Keratinocyte (primary cell): ENCODE measurements around the gene PTDSS2. TPM values are rescaled to one million over a fixed set of nuclear protein-coding genes. Genes with fewer than 3 reads are reported as not detected.
A peak's percentile ranks its signal among the peaks of the same experiment; 100 is the strongest.

Experiments
- DNase-seq: peaks from one replicate; pipeline ENCODE4 v3.0.0-alpha.2; 2011; ENCODE audit warnings: low read depth, missing footprints, low spot score
- FAIRE-seq: peaks from 2 replicates; lab custom pipeline; 2011; peaks lifted over from hg19 to GRCh38; lab: Jason Lieb, UNC
- H2AFZ ChIP-seq: 2 replicates; pipeline ENCODE4 v1.6.0; 2012; ENCODE audit warnings: low read length, control low read depth, inconsistent platforms; ENCODE audit not compliant: control insufficient read depth
- H3K27ac ChIP-seq: 2 replicates; pipeline ENCODE4 v1.5.1; 2011; ENCODE audit warnings: low read length; ENCODE audit not compliant: control insufficient read depth, insufficient read depth
- H3K27me3 ChIP-seq: 3 replicates; pipeline ENCODE4 v1.6.0; 2011; ENCODE audit warnings: low read length; ENCODE audit not compliant: control insufficient read depth, insufficient read depth; ENCODE audit errors: extremely low read depth
- H3K36me3 ChIP-seq, 2 experiments: 2 replicates in 1 of 2; 3 replicates in 1 of 2; pipeline ENCODE4 v1.5.1; 2011; ENCODE audit warnings: low read length in 2 of 2, mild to moderate bottlenecking in 1 of 2; ENCODE audit not compliant: control insufficient read depth in 2 of 2, insufficient read depth in 2 of 2; ENCODE audit errors: extremely low read depth in 1 of 2
- H3K4me1 ChIP-seq: 3 replicates; pipeline ENCODE4 v1.5.1; 2011; ENCODE audit warnings: low read length; ENCODE audit not compliant: control insufficient read depth, insufficient read depth; ENCODE audit errors: extremely low read depth
- H3K4me2 ChIP-seq: 3 replicates; pipeline ENCODE4 v1.6.0; 2011; ENCODE audit warnings: low read depth, low read length; ENCODE audit not compliant: control insufficient read depth, insufficient read depth; ENCODE audit errors: extremely low read depth
- H3K4me3 ChIP-seq, 3 experiments: fragments of 200-600 bp in 1 of 3; sonication (generic) in 1 of 3; 2 replicates in 2 of 3; 3 replicates in 1 of 3; pipeline ENCODE4 v1.5.1; 2011 to 2016; ENCODE audit warnings: low read length in 3 of 3, mild to moderate bottlenecking in 3 of 3, control low read depth in 2 of 3, inconsistent platforms in 1 of 3, low read depth in 1 of 3, mixed read lengths in 1 of 3, mixed run types in 1 of 3, moderate library complexity in 1 of 3; ENCODE audit not compliant: control insufficient read depth in 2 of 3, insufficient read depth in 2 of 3; ENCODE audit errors: extremely low read depth in 1 of 3
- H3K79me2 ChIP-seq: 2 replicates; pipeline ENCODE4 v1.6.0; 2012; ENCODE audit warnings: low read length; ENCODE audit not compliant: control insufficient read depth, insufficient read depth
- H3K9ac ChIP-seq: 3 replicates; pipeline ENCODE4 v1.6.0; 2011; ENCODE audit warnings: low read length; ENCODE audit not compliant: control insufficient read depth, insufficient read depth; ENCODE audit errors: extremely low read depth
- H3K9me1 ChIP-seq: 3 replicates; pipeline ENCODE4 v1.6.0; 2011; ENCODE audit warnings: low read length; ENCODE audit not compliant: control insufficient read depth, insufficient read depth; ENCODE audit errors: extremely low read depth
- H3K9me3 ChIP-seq: 2 replicates; pipeline ENCODE4 v1.5.1; 2012; ENCODE audit warnings: low read depth, low read length; ENCODE audit not compliant: control insufficient read depth
- H4K20me1 ChIP-seq: 3 replicates; pipeline ENCODE4 v1.6.0; 2011; ENCODE audit warnings: low read length; ENCODE audit not compliant: control insufficient read depth, insufficient read depth; ENCODE audit errors: extremely low read depth
- EZH2 ChIP-seq: IDR thresholded peaks from one replicate; pipeline ENCODE4 v1.6.1; 2012; ENCODE audit warnings: inconsistent platforms, mild to moderate bottlenecking, low read length, moderate library complexity
- dilution Hi-C: fragments of 300-500 bp; cut with MboI; formaldehyde crosslinking; loops from one replicate; pipeline ENCODE4 v1.7.0; 2020; ENCODE audit warnings: low sequenced_read_pairs; ENCODE audit not compliant: extremely low pct_ligation_motif_present
- polyA plus RNA-seq, 5 experiments: library from polyadenylated mRNA; depleted of rRNA in 3 of 5; stranded (reverse) in 3 of 5; stranded (forward) in 1 of 5; unstranded in 1 of 5; fragments of >200 nt; gene quantifications; 1 replicate in 1 of 5; 2 replicates in 3 of 5; 3 replicates in 1 of 5; pipeline versions ENCODE4 v1.2.1 to v1.2.3, GENCODE V29; 2011 to 2012; ENCODE audit warnings: missing spikeins in 2 of 5, low read depth in 1 of 5, low replicate concordance in 1 of 5
- TF ChIP-seq, protein P1 (sequence below), 3 experiments: IDR thresholded peaks in 1 of 3; conservative IDR thresholded peaks in 1 of 3; optimal IDR thresholded peaks in 1 of 3; 2 replicates in 2 of 3; 3 replicates in 1 of 3; pipeline versions ENCODE3 to v1.5.1; 2011; ENCODE audit warnings: low read length in 3 of 3, mild to moderate bottlenecking in 3 of 3, moderate library complexity in 2 of 3, control low read depth in 1 of 3, inconsistent platforms in 1 of 3; ENCODE audit not compliant: insufficient read depth in 2 of 3; ENCODE audit errors: extremely low read depth in 1 of 3

PTDSS2 gene
- polyA plus RNA-seq, 1 donor (not counting 4 experiments of a cell fraction or from before 2014, with no cell fraction given) = 21.6 TPM

DNA sequence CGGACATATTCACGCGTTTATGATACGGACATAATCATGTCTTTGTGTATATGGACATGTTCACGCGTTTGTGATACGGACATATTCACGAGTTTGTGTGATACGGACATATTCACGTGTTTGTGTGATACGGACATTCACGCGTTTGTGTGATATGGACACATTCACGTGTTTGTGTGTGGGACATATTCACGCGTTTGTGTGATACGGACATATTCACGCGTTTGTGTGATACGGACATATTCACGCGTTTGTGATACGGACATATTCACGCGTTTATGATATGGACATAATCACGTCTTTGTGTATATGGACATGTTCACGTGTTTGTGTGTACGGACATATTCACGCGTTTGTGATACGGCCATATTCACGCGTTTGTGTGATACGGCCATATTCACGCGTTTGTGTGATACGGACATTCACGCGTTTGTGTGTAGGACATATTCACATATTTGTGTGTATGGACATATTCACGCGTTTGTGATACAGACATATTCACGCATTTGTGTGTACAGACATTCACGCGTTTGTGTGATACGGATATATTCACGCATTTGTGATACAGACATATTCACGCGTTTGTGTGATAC lies 24.9 kb downstream of the PTDSS2 start:
- Histone ChIP-seq H3K4me1 (no peaks in the 10 kb centered on the region), H4K20me1 (no peaks in the 10 kb centered on the region), H3K36me3 (peaks cover 2 to 14% of the 10 kb centered on the region in 2 experiments), H3K4me2 (no peak overlapping the region), H3K9me3 (no peaks in the 10 kb centered on the region), H3K27me3 (no peaks in the 10 kb centered on the region), H3K9ac (no peak overlapping the region), H3K79me2 (peaks cover 40% of the 10 kb centered on the region), H3K27ac (no peak overlapping the region), H3K9me1 (no peaks in the 10 kb centered on the region), H2AFZ (no peak overlapping the region), H3K4me3 (no peak overlapping the region)
- TF ChIP-seq, protein P1, sequence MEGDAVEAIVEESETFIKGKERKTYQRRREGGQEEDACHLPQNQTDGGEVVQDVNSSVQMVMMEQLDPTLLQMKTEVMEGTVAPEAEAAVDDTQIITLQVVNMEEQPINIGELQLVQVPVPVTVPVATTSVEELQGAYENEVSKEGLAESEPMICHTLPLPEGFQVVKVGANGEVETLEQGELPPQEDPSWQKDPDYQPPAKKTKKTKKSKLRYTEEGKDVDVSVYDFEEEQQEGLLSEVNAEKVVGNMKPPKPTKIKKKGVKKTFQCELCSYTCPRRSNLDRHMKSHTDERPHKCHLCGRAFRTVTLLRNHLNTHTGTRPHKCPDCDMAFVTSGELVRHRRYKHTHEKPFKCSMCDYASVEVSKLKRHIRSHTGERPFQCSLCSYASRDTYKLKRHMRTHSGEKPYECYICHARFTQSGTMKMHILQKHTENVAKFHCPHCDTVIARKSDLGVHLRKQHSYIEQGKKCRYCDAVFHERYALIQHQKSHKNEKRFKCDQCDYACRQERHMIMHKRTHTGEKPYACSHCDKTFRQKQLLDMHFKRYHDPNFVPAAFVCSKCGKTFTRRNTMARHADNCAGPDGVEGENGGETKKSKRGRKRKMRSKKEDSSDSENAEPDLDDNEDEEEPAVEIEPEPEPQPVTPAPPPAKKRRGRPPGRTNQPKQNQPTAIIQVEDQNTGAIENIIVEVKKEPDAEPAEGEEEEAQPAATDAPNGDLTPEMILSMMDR (optimal IDR thresholded peaks at IDR 0.05 in 1 of 3, IDR thresholded peaks at IDR 0.05 in 1 of 3, conservative IDR thresholded peaks at IDR 0.05 in 1 of 3; ENCODE audit: extremely low read depth in 1 of 3, insufficient read depth in 2 of 3, low read length in 3 of 3) = no peak
- TF ChIP-seq EZH2 = no peak
- peak; percentile 79 for FAIRE-seq
- dilution Hi-C loops = no loop called here
- no peak for DNase-seq

DNA sequence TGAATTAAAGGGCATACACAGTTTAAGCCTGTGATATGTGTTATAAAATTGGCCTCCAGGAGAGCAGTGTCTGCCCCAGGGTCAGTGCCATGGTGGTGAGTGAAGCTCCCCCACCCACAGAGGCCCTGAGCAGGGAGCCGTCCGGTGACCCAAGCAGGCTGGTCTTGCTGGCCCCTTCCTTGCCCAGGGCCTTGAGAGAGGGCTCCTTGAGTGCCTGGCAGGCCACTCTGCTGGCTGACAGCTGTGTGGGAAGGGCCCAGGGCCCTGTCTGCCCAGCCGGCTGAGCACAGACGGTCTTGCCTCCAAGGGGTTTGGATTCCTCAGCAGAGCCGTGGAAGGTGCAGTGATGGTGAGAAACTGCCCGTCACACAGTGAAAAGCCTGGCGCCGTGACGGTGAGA lies 25.9 kb downstream of the PTDSS2 start:
- FAIRE-seq = no peak
- no peaks in the 10 kb centered on the region for H4K20me1 ChIP-seq
- dilution Hi-C loops = no loop called here

More for the DNA sequence above, 25.9 kb downstream of the PTDSS2 start:
- H3K36me3 ChIP-seq = peaks cover 2 to 14% of the 10 kb centered on the region in 2 experiments
- no peak for DNase-seq
- no peak overlapping the region for H3K4me2 ChIP-seq
- peaks cover 40% of the 10 kb centered on the region for H3K79me2 ChIP-seq
- no peak overlapping the region for H2AFZ ChIP-seq
- TF ChIP-seq EZH2 = no peak
- TF ChIP-seq, protein P1 (optimal IDR thresholded peaks at IDR 0.05 in 1 of 3, IDR thresholded peaks at IDR 0.05 in 1 of 3, conservative IDR thresholded peaks at IDR 0.05 in 1 of 3; ENCODE audit: extremely low read depth in 1 of 3, insufficient read depth in 2 of 3, low read length in 3 of 3) = no peak
- H3K9ac ChIP-seq = no peak overlapping the region
- no peaks in the 10 kb centered on the region for H3K4me1 ChIP-seq
- H3K9me1 ChIP-seq = no peaks in the 10 kb centered on the region
- H3K4me3 ChIP-seq = no peak overlapping the region
- H3K9me3 ChIP-seq = no peaks in the 10 kb centered on the region
- H3K27me3 ChIP-seq = no peaks in the 10 kb centered on the region
- no peak overlapping the region for H3K27ac ChIP-seq
